Suprapubic skin (tissue), 4 donors: ENCODE results near the gene ACOT7. TPM values are rescaled to one million over a fixed set of nuclear protein-coding genes. Genes with fewer than 3 reads are reported as not detected.

ENCODE experiments used
- DNase-seq, 2 donors: peaks; one replicate each; pipeline ENCODE4 v3.0.0-alpha.2; 2019; ENCODE audit warnings: low spot score in 2 of 2
- H3K27ac ChIP-seq: fragments of 200-600 bp; sonication (generic); one replicate; pipeline ENCODE4 v1.5.1; 2019
- H3K27me3 ChIP-seq: fragments of 200-600 bp; sonication (generic); one replicate; pipeline ENCODE4 v1.5.1; 2019
- H3K36me3 ChIP-seq: fragments of 200-600 bp; sonication (generic); one replicate; pipeline ENCODE4 v1.5.1; 2019
- H3K4me1 ChIP-seq: fragments of 200-600 bp; sonication (generic); one replicate; pipeline ENCODE4 v1.5.1; 2019
- H3K4me3 ChIP-seq: fragments of 200-600 bp; sonication (generic); one replicate; pipeline ENCODE4 v1.5.1; 2019; ENCODE audit warnings: mild to moderate bottlenecking
- H3K9me3 ChIP-seq: fragments of 200-600 bp; sonication (generic); one replicate; pipeline ENCODE4 v1.5.1; 2019
- CTCF ChIP-seq, 2 donors: fragments of 200-600 bp in 1 of 2; fragments of 450-650 bp in 1 of 2; sonication (generic) in 1 of 2; IDR thresholded peaks; one replicate each; pipeline ENCODE4 v1.5.1; 2016 to 2019; ENCODE audit warnings: antibody characterized with exemption in 2 of 2, mild to moderate bottlenecking in 1 of 2, moderate library complexity in 1 of 2
- EP300 ChIP-seq: sonication (generic); formaldehyde crosslinking; IDR thresholded peaks from one replicate; pipeline ENCODE4 v1.6.1; 2017; ENCODE audit warnings: antibody characterized with exemption
- POLR2A ChIP-seq, 2 donors: fragments of 450-650 bp; IDR thresholded peaks; one replicate each; pipeline ENCODE4 v1.6.1; 2017; ENCODE audit warnings: antibody characterized with exemption in 2 of 2, mild to moderate bottlenecking in 2 of 2, moderate library complexity in 2 of 2
- POLR2AphosphoS5 ChIP-seq, 3 donors: sonication (generic); formaldehyde crosslinking; IDR thresholded peaks; one replicate each; pipeline ENCODE4 v1.6.1; 2017; ENCODE audit warnings: antibody characterized with exemption in 3 of 3
- WGBS: methylation state at CpG from one replicate; pipeline ENCODE4 v1.1.5; 2018; 5-methylcytosine and 5-hydroxymethylcytosine counted together
- total RNA-seq, 4 donors: library from RNA; depleted of rRNA; stranded (reverse); fragments of >200 nt; gene quantifications; one replicate each; pipeline ENCODE4 v1.1.0, GENCODE V29; 2016

Gene ACOT7
- total RNA-seq, 4 donors from 2014 or later, result 8.4 to 40.5 (median 26.7) TPM

DNA sequence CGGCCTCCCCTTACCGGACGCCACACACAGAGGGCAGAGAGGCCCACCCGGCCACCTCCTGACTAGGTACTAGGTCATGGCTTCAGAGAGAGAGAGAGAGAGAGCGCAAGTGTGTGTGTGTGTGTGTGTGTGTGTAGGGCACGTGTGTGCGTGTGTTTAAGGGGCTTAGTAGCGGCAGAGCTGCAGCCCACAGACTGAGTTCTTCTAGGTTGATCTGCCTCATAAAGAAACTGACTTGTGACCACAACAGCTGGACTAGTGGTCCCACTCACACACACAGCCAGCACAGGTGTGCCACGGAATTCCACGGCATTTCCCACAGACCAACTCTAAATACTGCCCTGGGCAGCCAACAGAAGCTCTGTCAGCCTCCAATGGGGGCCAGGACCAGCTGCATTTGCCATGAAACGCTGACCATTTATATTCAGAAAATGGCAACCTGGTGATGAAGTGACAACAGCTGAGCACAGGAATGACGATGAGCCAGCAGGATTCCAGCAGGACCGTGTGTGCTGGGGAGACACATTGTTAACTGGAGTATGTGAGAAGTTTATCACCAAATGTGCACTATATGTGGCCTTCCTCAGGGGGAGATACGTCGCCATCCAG is 93.9 kb downstream of the ACOT7 start:
- H3K27ac ChIP-seq, result no peak overlapping the region
- TF ChIP-seq POLR2AphosphoS5 (IDR thresholded peaks at IDR 0.05) (no peak), POLR2A (IDR thresholded peaks at IDR 0.05) (no peak), CTCF (IDR thresholded peaks at IDR 0.05) (no peak), EP300 (no peak)
- no peaks in the 10 kb centered on the region for H3K9me3 ChIP-seq
- H3K4me3 ChIP-seq, result no peak overlapping the region
- WGBS, result 94% methylated on average over 15 of the region's 15 CpGs
- DNase-seq, result no peak
- H3K4me1 ChIP-seq, result no peaks in the 10 kb centered on the region
- no peaks in the 10 kb centered on the region for H3K36me3 ChIP-seq
- H3K27me3 ChIP-seq, result no peaks in the 10 kb centered on the region

DNA sequence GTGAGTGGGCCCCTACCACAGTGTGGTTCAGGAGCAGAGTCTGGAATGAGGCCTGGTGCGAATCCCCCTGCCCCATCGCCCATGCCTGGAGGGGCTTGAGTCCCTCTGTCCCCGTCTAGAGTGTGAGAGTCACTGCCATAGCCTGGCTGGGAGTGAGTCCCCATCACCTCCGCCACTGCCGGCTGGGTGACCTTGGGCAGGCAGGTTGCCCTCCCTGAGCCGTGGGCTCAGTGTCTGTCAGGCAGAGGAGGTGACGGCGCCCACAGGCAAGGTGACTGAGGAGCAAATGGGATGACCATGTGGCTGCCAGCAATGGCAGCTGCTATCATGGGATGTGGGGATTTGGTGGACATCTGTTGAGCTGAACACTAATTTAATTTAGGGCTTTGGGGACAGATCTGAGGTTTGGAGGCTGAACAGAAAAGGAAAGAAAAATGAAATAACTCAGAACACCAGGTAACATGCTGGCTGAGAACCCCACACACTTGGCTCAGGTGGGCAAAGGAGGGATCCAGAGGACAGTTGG is 94.6 kb downstream of the ACOT7 start:
- H3K27ac ChIP-seq, result no peak overlapping the region
- H3K9me3 ChIP-seq, result no peaks in the 10 kb centered on the region
- no peak overlapping the region for H3K4me3 ChIP-seq
- no peaks in the 10 kb centered on the region for H3K27me3 ChIP-seq
- peaks cover 6% of the 10 kb centered on the region for H3K36me3 ChIP-seq
- TF ChIP-seq CTCF (IDR thresholded peaks at IDR 0.05), result no peak
- TF ChIP-seq POLR2A (IDR thresholded peaks at IDR 0.05), result no peak
- TF ChIP-seq POLR2AphosphoS5 (IDR thresholded peaks at IDR 0.05), result no peak
- no peak for TF ChIP-seq EP300
- WGBS, result 95% methylated on average over 4 of the region's 8 CpGs
- H3K4me1 ChIP-seq, result no peaks in the 10 kb centered on the region
- DNase-seq, result no peak

GRCh38 chr1:6298530-6298929 is 95.0 kb downstream of the ACOT7 start:
- H3K4me1 ChIP-seq, result no peaks in the 10 kb centered on the region

GRCh38 chr1:6295910-6296309 is 97.7 kb downstream of the ACOT7 start:
- 93% methylated on average over 6 of the region's 6 CpGs for WGBS
- H3K9me3 ChIP-seq, result no peaks in the 10 kb centered on the region
- no peak for TF ChIP-seq EP300
- TF ChIP-seq CTCF (IDR thresholded peaks at IDR 0.05), result no peak
- TF ChIP-seq POLR2A (IDR thresholded peaks at IDR 0.05), result no peak
- no peak for TF ChIP-seq POLR2AphosphoS5 (IDR thresholded peaks at IDR 0.05)
- H3K27me3 ChIP-seq, result no peaks in the 10 kb centered on the region
- H3K27ac ChIP-seq, result no peak overlapping the region
- peaks cover 13% of the 10 kb centered on the region for H3K36me3 ChIP-seq
- H3K4me3 ChIP-seq, result no peak overlapping the region
- H3K4me1 ChIP-seq, result peaks cover 4% of the 10 kb centered on the region
- DNase-seq, result no peak

More at GRCh38 chr1:6298530-6298929, 95.0 kb downstream of the ACOT7 start:
- Histone ChIP-seq H3K27me3 (no peaks in the 10 kb centered on the region), H3K4me3 (no peak overlapping the region), H3K36me3 (peaks cover 11% of the 10 kb centered on the region), H3K9me3 (no peaks in the 10 kb centered on the region), H3K27ac (no peak overlapping the region)
- no peak for TF ChIP-seq EP300
- WGBS, result 95% methylated on average over 8 of the region's 8 CpGs
- DNase-seq, result no peak

- 90% methylated on average over 21 of the region's 23 CpGs for WGBS
- no peak overlapping the region for H3K27ac ChIP-seq
Measured at GRCh38 chr1:6294890-6295556, 98.5 kb downstream of the ACOT7 start.

More at GRCh38 chr1:6294890-6295556, 98.5 kb downstream of the ACOT7 start:
- Histone ChIP-seq H3K4me3 (no peak overlapping the region), H3K27me3 (no peaks in the 10 kb centered on the region), H3K9me3 (no peaks in the 10 kb centered on the region), H3K4me1 (peaks cover 4% of the 10 kb centered on the region), H3K36me3 (peaks cover 13% of the 10 kb centered on the region)
- TF ChIP-seq EP300 (no peak), CTCF (IDR thresholded peaks at IDR 0.05) (no peak), POLR2A (IDR thresholded peaks at IDR 0.05) (no peak), POLR2AphosphoS5 (IDR thresholded peaks at IDR 0.05) (no peak)
- no peak for DNase-seq
